Parathyroid adenoma (tissue), 2 donors: ENCODE measurements around the gene INPP5A.
"Not testable (repeated sequence)": the region's sequence is repeated elsewhere in the genome, so short reads cannot be mapped to it uniquely, and the experiment has no call there.

Source experiments
- H2AFZ ChIP-seq: fragments of 300-600 bp; sonication (generic); one replicate; pipeline ENCODE4 v1.7.0; 2017; ENCODE audit warnings: antibody characterized with exemption, mild to moderate bottlenecking
- H3K27ac ChIP-seq: fragments of 300-600 bp; sonication (generic); one replicate; pipeline ENCODE4 v1.7.0; 2017
- H3K27me3 ChIP-seq: fragments of 300-600 bp; sonication (generic); one replicate; pipeline ENCODE4 v1.7.0; 2017; ENCODE audit warnings: low read length; ENCODE audit not compliant: control insufficient read depth, insufficient read depth
- H3K36me3 ChIP-seq: fragments of 300-600 bp; sonication (generic); one replicate; pipeline ENCODE4 v1.7.0; 2017; ENCODE audit warnings: low read length; ENCODE audit not compliant: control insufficient read depth, insufficient read depth
- H3K4me1 ChIP-seq: fragments of 300-600 bp; sonication (generic); one replicate; pipeline ENCODE4 v1.7.0; 2017; ENCODE audit warnings: control low read depth
- H3K4me2 ChIP-seq: fragments of 300-600 bp; sonication (generic); one replicate; pipeline ENCODE4 v1.7.0; 2017; ENCODE audit warnings: low read length
- H3K4me3 ChIP-seq: fragments of 300-600 bp; sonication (generic); one replicate; pipeline ENCODE4 v1.7.0; 2017; ENCODE audit warnings: low read depth, low read length
- H3K79me2 ChIP-seq: fragments of 300-600 bp; sonication (generic); one replicate; pipeline ENCODE4 v1.7.0; 2017; ENCODE audit warnings: control low read depth
- H3K9ac ChIP-seq: fragments of 300-600 bp; sonication (generic); one replicate; pipeline ENCODE4 v1.7.0; 2017; ENCODE audit warnings: mild to moderate bottlenecking
- H3K9me3 ChIP-seq: fragments of 300-600 bp; sonication (generic); one replicate; pipeline ENCODE4 v1.7.0; 2017; ENCODE audit warnings: low read length; ENCODE audit not compliant: control insufficient read depth
- TF ChIP-seq, protein P1 (sequence below): fragments of 300-600 bp; sonication (generic); IDR thresholded peaks from one replicate; pipeline ENCODE4 v1.7.0; 2017; ENCODE audit warnings: antibody characterized with exemption, mild to moderate bottlenecking
- donor health status: primary hyperparathyroidism.

The INPP5A gene

DNA sequence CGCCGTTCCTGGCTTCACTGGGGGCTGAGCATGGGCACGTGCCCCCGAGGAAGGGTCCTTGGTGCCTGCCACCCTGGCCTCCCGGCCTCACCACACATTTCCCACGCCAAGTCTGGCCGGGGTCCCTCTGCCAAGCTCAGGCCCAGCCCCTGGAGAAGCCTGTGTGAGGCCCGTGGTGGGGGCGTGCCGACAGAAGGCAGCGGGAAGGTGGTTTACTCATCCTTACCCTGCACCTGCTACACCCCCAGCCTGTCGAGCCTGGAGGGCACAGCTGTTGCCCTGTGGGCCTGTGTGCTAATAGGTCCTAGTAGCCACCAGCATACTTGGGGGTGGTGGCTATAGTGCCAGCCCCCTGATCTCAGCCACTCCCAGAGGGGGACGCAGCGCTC, 201.6 kb downstream of the INPP5A start:
- Histone ChIP-seq H3K4me2 (no peak overlapping the region), H3K9ac (no peak overlapping the region), H2AFZ (no peak overlapping the region), H3K79me2 (no peaks in the 10 kb centered on the region), H3K27ac (no peak overlapping the region), H3K27me3 (no peaks in the 10 kb centered on the region), H3K4me3 (no peak overlapping the region), H3K36me3 (no peaks in the 10 kb centered on the region), H3K9me3 (no peaks in the 10 kb centered on the region), H3K4me1 (no peaks in the 10 kb centered on the region)
- TF ChIP-seq, protein P1, sequence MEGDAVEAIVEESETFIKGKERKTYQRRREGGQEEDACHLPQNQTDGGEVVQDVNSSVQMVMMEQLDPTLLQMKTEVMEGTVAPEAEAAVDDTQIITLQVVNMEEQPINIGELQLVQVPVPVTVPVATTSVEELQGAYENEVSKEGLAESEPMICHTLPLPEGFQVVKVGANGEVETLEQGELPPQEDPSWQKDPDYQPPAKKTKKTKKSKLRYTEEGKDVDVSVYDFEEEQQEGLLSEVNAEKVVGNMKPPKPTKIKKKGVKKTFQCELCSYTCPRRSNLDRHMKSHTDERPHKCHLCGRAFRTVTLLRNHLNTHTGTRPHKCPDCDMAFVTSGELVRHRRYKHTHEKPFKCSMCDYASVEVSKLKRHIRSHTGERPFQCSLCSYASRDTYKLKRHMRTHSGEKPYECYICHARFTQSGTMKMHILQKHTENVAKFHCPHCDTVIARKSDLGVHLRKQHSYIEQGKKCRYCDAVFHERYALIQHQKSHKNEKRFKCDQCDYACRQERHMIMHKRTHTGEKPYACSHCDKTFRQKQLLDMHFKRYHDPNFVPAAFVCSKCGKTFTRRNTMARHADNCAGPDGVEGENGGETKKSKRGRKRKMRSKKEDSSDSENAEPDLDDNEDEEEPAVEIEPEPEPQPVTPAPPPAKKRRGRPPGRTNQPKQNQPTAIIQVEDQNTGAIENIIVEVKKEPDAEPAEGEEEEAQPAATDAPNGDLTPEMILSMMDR: no peak

- Histone ChIP-seq H3K4me1 (no peaks in the 10 kb centered on the region), H3K79me2 (no peaks in the 10 kb centered on the region), H3K4me3 (no peak overlapping the region), H3K36me3 (no peaks in the 10 kb centered on the region), H3K4me2 (no peak overlapping the region), H2AFZ (no peak overlapping the region), H3K27me3 (no peaks in the 10 kb centered on the region), H3K27ac (no peak overlapping the region), H3K9ac (no peak overlapping the region), H3K9me3 (no peaks in the 10 kb centered on the region)
- TF ChIP-seq, protein P1: no peak
These were observed 203.0 kb downstream of the INPP5A start for GRCh38 chr10:132740588-132740987.

DNA sequence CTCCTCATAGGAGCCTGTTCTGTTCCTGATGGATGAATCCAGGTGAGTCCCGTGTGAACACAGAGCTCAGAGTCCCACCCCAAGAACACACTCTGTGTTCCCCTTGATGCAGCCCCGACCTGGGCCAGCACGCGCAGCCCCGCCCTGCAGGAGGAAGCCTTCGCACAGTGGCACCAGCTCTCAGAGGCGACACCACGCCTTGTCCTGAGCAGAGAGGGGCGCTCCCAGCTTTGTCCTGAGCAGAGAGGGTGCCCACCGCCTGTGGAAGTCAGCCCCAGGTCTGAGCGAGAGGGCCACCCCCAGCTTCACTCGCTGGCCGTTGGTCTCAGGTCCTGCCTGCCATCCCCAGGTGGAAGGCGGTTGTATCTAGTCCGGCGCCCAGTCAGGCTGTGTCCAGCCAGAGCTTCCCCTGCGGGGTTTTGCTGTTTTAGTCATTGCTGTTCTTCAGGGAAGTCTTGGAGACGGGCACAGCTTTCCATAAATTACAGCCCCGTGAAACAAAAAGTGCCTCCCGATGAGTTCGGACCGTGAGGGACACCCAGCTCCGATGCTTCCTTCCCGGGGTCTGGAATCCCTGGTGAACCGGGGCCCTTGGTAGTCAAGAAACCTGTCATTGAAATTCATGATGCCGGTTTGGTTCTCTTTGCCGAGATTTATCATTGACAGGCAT, 204.7 kb downstream of the INPP5A start:
- H3K4me2 ChIP-seq: no peak overlapping the region
- no peak overlapping the region for H3K4me3 ChIP-seq
- no peaks in the 10 kb centered on the region for H3K4me1 ChIP-seq
- H3K79me2 ChIP-seq: no peaks in the 10 kb centered on the region
- H2AFZ ChIP-seq: no peak overlapping the region
- H3K9me3 ChIP-seq: no peaks in the 10 kb centered on the region
- H3K27ac ChIP-seq: no peak overlapping the region
- TF ChIP-seq, protein P1: no peak
- H3K36me3 ChIP-seq: no peaks in the 10 kb centered on the region
- H3K9ac ChIP-seq: no peak overlapping the region
- H3K27me3 ChIP-seq: no peaks in the 10 kb centered on the region

GRCh38 chr10:132742837-132743194, 205.2 kb downstream of the INPP5A start:
- H3K4me3 ChIP-seq: no peak overlapping the region
- no peak overlapping the region for H3K27ac ChIP-seq
- TF ChIP-seq, protein P1: no peak
- H3K9ac ChIP-seq: no peak overlapping the region
- no peaks in the 10 kb centered on the region for H3K36me3 ChIP-seq
- H3K4me1 ChIP-seq: no peaks in the 10 kb centered on the region
- H3K27me3 ChIP-seq: no peaks in the 10 kb centered on the region
- H3K4me2 ChIP-seq: no peak overlapping the region
- H3K9me3 ChIP-seq: no peaks in the 10 kb centered on the region
- H2AFZ ChIP-seq: no peak overlapping the region
- H3K79me2 ChIP-seq: no peaks in the 10 kb centered on the region

GRCh38 chr10:132743196-132743924, 205.8 kb downstream of the INPP5A start:
- H3K4me1 ChIP-seq, H3K79me2 ChIP-seq, H3K27me3 ChIP-seq, H3K9me3 ChIP-seq, H2AFZ ChIP-seq, H3K4me3 ChIP-seq, H3K36me3 ChIP-seq, H3K9ac ChIP-seq, H3K27ac ChIP-seq, H3K4me2 ChIP-seq: not testable (repeated sequence)
